ENCODE results near the gene PIGC. TPM values are rescaled to one million over a fixed set of nuclear protein-coding genes. Genes with fewer than 3 reads are reported as not detected.

Gene PIGC
- total RNA-seq, 1 donor: 25.2 TPM

DNA sequence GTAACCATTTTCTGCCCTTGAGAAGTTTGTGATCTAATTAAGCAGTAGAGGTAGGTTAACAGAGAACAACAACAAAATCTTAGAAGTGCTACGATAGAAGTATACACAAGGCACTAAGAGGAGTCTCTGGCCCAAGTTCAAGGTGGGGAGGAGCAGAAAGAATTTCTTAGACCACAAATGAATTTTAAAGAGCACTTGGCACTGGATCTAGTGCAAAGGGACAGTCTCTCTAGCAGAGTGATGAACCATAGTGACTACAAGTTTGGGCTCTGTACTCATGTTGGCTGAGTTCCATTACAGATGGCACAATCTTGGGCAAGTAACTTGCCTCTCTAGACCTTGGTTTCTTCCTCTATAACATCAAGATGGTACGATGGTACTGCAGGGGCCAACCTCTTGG is 33.3 kb upstream of the PIGC start:
- TF ChIP-seq, protein P1, sequence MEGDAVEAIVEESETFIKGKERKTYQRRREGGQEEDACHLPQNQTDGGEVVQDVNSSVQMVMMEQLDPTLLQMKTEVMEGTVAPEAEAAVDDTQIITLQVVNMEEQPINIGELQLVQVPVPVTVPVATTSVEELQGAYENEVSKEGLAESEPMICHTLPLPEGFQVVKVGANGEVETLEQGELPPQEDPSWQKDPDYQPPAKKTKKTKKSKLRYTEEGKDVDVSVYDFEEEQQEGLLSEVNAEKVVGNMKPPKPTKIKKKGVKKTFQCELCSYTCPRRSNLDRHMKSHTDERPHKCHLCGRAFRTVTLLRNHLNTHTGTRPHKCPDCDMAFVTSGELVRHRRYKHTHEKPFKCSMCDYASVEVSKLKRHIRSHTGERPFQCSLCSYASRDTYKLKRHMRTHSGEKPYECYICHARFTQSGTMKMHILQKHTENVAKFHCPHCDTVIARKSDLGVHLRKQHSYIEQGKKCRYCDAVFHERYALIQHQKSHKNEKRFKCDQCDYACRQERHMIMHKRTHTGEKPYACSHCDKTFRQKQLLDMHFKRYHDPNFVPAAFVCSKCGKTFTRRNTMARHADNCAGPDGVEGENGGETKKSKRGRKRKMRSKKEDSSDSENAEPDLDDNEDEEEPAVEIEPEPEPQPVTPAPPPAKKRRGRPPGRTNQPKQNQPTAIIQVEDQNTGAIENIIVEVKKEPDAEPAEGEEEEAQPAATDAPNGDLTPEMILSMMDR (IDR thresholded peaks at IDR 0.05; ENCODE audit: insufficient read depth, low read length): no peak
- no peak for DNase-seq (ENCODE audit: low read depth)
- no peak overlapping the region for H3K4me3 ChIP-seq (ENCODE audit: low read depth, low read length)

DNA sequence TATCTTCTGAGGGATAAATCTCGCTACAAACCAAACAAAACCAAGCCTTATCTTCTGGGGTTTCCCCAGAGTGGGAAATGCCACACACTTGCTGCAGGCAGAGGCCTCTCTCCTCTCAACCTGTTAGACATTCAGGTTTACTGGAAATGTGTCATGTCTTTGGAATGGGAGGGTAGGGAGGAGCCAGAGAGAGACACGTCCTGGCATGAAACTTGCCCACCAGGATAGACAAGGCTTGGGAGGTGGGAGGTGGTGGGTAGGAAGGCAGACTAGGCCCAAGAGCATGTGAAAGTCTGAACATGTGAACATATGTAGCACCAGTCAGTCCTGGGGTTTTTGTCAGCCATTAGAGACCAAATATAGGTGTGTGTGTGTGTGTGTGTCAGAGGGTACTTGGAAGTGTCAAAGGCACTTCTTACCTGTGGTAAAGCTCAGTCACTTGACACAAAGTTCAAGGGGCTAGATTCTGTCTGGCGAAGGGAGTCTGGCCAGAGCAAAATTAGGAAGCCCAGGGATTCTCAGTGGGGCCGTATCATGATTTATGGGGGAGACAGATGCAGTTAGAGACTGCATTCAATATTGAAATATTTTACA is 32.4 kb upstream of the PIGC start:
- no peak for DNase-seq (ENCODE audit: low read depth)
- TF ChIP-seq, protein P1 (IDR thresholded peaks at IDR 0.05; ENCODE audit: insufficient read depth, low read length): no peak
- no peak overlapping the region for H3K4me3 ChIP-seq (ENCODE audit: low read depth, low read length)

DNA sequence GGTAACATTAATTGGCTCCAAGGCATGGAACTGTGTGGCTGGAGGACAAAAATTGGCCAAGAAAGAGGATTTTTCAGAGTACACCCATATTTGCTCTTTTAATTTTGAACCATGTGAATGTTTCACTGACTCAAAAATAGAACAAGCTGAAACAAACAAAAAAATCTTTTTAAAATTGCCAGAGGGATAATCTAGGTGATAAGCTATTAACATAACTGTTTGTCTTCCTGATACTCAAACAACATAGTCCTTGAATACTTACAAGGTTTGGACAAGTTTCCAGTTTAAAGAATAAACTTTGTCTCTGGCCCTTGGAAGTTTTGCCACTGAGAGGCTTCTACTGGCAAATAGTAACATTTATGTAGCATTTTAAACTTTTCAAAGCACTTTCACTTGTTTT is 30.0 kb upstream of the PIGC start:
- TF ChIP-seq, protein P1 (IDR thresholded peaks at IDR 0.05; ENCODE audit: insufficient read depth, low read length): no peak
- DNase-seq (ENCODE audit: low read depth): no peak
- no peak overlapping the region for H3K4me3 ChIP-seq (ENCODE audit: low read depth, low read length)

DNA sequence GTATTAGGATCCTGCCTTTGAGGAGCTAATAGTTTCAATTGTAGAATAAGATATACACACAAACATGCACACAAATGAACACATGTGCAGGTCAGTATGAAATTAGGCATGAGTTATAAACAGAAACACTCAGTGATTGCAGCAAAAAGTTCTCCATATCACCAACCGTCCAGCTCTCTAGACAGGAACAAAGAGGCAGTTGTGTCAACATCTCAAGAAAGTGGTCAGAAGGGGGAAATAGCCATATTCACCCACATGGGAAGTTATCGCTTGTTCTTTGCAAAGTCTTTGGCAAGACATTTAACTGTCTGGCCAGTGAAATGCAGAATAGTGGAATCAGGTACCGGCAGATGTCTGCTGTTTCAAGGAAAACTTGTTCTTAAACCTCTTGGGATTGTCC is 29.4 kb upstream of the PIGC start:
- no peak overlapping the region for H3K4me3 ChIP-seq (ENCODE audit: low read depth, low read length)
- TF ChIP-seq, protein P1 (IDR thresholded peaks at IDR 0.05; ENCODE audit: insufficient read depth, low read length): no peak
- DNase-seq (ENCODE audit: low read depth): no peak

DNA sequence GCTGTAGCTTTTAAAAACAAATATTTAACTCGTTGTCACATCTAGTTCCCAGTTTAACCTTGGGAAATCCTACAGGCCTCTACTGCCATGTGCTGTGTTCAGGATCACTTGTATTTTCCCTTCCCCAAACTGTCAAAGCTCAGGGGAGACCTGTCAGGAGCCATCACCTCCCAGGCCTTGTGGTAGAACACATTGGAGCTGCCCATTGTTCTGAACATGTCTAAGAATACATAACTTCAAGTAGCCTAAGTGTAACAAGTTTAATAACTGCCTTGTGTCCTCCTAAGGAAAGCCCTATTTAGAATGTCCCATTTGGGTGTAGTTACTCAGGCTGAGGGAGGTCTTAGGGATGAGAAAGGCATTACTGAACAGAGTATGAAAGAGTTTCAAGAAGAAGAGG is 28.6 kb upstream of the PIGC start:
- TF ChIP-seq, protein P1 (IDR thresholded peaks at IDR 0.05; ENCODE audit: insufficient read depth, low read length): no peak
- no peak overlapping the region for H3K4me3 ChIP-seq (ENCODE audit: low read depth, low read length)
- no peak for DNase-seq (ENCODE audit: low read depth)

DNA sequence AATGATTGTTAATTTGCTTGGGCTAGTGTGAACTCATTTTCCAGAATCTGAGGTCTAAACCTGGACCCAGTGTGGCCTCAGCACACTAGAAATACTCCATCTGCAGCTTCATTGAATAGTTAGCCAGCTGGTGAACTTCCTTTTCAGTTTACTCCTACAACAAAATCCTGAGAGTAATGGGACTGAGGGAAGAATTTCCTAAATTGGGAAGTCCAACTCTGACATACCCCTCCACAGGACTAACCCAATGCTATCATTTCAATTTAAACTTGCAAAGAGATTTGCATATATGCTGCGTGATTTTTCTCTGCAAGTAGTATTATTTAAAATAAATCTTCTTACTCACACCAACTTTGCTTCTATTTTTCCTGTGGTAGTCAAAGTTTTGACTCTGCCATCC is 27.8 kb upstream of the PIGC start:
- DNase-seq (ENCODE audit: low read depth): no peak
- TF ChIP-seq, protein P1 (IDR thresholded peaks at IDR 0.05; ENCODE audit: insufficient read depth, low read length): no peak
- no peak overlapping the region for H3K4me3 ChIP-seq (ENCODE audit: low read depth, low read length)

DNA sequence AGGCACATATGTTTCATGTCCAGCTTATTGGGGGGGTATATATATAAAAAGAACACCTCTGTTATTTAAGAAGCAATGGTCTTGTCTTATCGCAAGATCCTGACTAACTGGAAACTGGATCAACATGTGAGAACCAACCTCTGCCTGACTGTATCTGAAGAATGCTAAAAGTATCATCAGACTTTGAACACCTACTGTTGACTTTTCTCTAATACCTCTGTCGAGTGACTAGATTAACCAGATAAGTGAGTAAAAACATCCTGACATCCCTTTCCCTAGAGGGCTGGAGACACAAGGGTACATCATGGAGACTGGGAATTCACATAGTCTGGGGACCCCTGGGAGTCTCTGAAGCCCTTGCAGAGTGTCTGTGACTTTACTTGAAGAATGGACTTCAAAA is 26.3 kb upstream of the PIGC start:
- no peak for DNase-seq (ENCODE audit: low read depth)
- H3K4me3 ChIP-seq (ENCODE audit: low read depth, low read length): no peak overlapping the region
- TF ChIP-seq, protein P1 (IDR thresholded peaks at IDR 0.05; ENCODE audit: insufficient read depth, low read length): no peak

Data from fibroblast of the aortic adventitia (primary cell).